ENCODE results near the gene C1QTNF9.
"Not testable (repeated sequence)": the region's sequence is repeated elsewhere in the genome, so short reads cannot be mapped to it uniquely, and the experiment has no call there.

C1QTNF9 gene

DNA sequence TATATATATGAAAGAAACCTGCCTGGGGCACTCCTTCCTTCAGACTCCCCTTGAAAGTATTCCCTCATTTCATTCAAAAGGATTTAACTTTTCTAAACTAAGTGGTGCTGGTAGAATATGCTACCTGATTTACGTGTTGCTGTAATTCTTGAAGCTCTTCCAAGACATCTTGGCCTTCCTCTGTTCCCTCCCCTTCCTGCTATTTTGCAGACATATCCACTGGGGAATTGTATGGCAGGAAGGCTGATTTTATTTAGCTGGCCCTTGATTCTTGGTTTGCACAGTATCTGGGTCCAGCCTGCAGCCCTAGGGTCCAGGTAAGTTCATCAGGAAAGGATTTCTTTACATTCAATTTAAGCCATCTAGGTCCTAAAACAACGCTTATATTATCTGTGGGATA lies at the start of gene C1QTNF9:
C1QTNF9 (plus strand) TSS at position 281 of the 400 bp plus-strand sequence. CDS start 6,424 bp downstream, outside the sequence.
- in situ Hi-C loops (cut with HindIII; ENCODE audit: low pct_ligation_motif_present, low sequenced_read_pairs); DNase-seq; H3K27ac ChIP-seq; H3K27me3 ChIP-seq (replicated peaks); H3K36me3 ChIP-seq (replicated peaks); H3K4me3 ChIP-seq (ENCODE audit: low read depth, low read length): not testable (repeated sequence)

- in situ Hi-C loops (cut with HindIII; ENCODE audit: low pct_ligation_motif_present, low sequenced_read_pairs), result no loop called here
- Histone ChIP-seq H3K27me3 (replicated peaks) (no peaks in the 10 kb centered on the region), H3K27ac (no peak overlapping the region), H3K4me3 (ENCODE audit: low read depth, low read length) (no peak overlapping the region), H3K36me3 (replicated peaks) (no peaks in the 10 kb centered on the region)
- no peak for TF ChIP-seq CTCF (IDR thresholded peaks at IDR 0.05; ENCODE audit: low read depth, low read length, missing control alignments)
- no peak for DNase-seq
These were observed 47.8 kb upstream of the C1QTNF9 start for GRCh38 chr13:24261566-24261965.

DNA sequence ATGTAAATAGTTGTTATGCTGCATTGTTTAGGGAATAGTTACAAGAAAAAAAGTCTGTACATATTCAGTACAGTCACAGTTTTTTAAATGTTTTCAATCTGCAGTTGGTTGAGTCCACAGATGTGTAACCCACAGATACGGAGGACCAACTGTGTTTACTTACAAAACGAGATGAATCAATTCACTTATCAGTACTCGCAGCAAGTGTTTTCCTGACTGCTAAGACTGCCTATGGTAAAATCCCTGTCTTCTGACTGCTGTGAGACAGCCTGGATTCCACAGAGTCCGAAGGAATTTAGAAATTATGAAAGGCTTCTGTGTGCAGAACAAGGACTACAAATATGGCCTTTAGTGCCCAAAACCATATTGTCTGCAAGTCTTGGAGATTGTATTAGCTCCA lies 45.7 kb upstream of the C1QTNF9 start:
- in situ Hi-C loops (cut with HindIII; ENCODE audit: low pct_ligation_motif_present, low sequenced_read_pairs), result no loop called here
- Histone ChIP-seq H3K27me3 (replicated peaks) (no peaks in the 10 kb centered on the region), H3K36me3 (replicated peaks) (no peaks in the 10 kb centered on the region), H3K4me3 (ENCODE audit: low read depth, low read length) (no peak overlapping the region), H3K27ac (no peak overlapping the region)
- peak; percentile 70 for DNase-seq
- TF ChIP-seq CTCF (IDR thresholded peaks at IDR 0.05; ENCODE audit: low read depth, low read length, missing control alignments), result no peak

- H3K27me3 ChIP-seq (replicated peaks), result no peaks in the 10 kb centered on the region
- H3K27ac ChIP-seq, result no peak overlapping the region
- no peaks in the 10 kb centered on the region for H3K36me3 ChIP-seq (replicated peaks)
- no peak for DNase-seq
- in situ Hi-C loops (cut with HindIII; ENCODE audit: low pct_ligation_motif_present, low sequenced_read_pairs), result no loop called here
- no peak for TF ChIP-seq CTCF (IDR thresholded peaks at IDR 0.05; ENCODE audit: low read depth, low read length, missing control alignments)
- H3K4me3 ChIP-seq (ENCODE audit: low read depth, low read length), result no peak overlapping the region
These were observed 44.4 kb upstream of the C1QTNF9 start for GRCh38 chr13:24264976-24265375.

GRCh38 chr13:24265453-24265852 lies 43.9 kb upstream of the C1QTNF9 start:
- Histone ChIP-seq H3K4me3 (ENCODE audit: low read depth, low read length) (no peak overlapping the region), H3K27me3 (replicated peaks) (no peaks in the 10 kb centered on the region), H3K36me3 (replicated peaks) (no peaks in the 10 kb centered on the region), H3K27ac (no peak overlapping the region)
- in situ Hi-C loops (cut with HindIII; ENCODE audit: low pct_ligation_motif_present, low sequenced_read_pairs), result no loop called here
- TF ChIP-seq CTCF (IDR thresholded peaks at IDR 0.05; ENCODE audit: low read depth, low read length, missing control alignments), result no peak
- no peak for DNase-seq

DNA sequence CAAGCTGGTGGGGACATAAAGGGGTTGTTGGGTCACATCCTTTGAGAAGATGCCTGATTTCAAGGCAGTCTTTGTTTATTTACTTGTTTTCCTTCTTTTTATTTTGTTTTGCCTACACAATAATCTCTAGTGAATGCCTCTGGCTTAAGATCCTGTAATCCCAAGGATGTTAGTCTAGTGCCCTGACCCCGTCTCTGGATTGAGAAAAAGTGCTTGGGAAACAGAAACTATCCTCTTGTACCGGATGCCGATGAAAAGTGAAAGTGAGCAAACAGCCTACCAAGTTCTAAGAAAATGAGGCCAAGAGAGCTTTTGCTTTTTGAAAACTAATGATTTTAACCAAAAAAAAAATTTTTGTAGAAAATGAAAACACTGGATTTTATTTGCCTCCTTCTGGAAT lies 42.1 kb upstream of the C1QTNF9 start:
- no peak for DNase-seq
- Histone ChIP-seq H3K27me3 (replicated peaks) (no peaks in the 10 kb centered on the region), H3K36me3 (replicated peaks) (no peaks in the 10 kb centered on the region), H3K4me3 (ENCODE audit: low read depth, low read length) (no peak overlapping the region), H3K27ac (no peak overlapping the region)
- in situ Hi-C loops (cut with HindIII; ENCODE audit: low pct_ligation_motif_present, low sequenced_read_pairs), result no loop called here
- no peak for TF ChIP-seq CTCF (IDR thresholded peaks at IDR 0.05; ENCODE audit: low read depth, low read length, missing control alignments)

Measured in brain microvascular endothelial cell (primary cell).